CD4-positive, alpha-beta memory T cell (primary cell): ENCODE data around the gene BOD1L1. TPM values are rescaled to one million over a fixed set of nuclear protein-coding genes. Genes with fewer than 3 reads are reported as not detected.

ENCODE experiments used
- CTCF ChIA-PET: fragments of 350-600 bp; sonication (Branson Sonifier 250); formaldehyde crosslinking; loops from one replicate; lab custom pipeline; 2021; ENCODE audit warnings: inconsistent platforms; ENCODE audit not compliant: partially characterized antibody; lab: Charles Lee
- POLR2A ChIA-PET: fragments of 350-600 bp; sonication (Branson Sonifier 250); formaldehyde crosslinking; loops from one replicate; lab custom pipeline; 2021; ENCODE audit not compliant: partially characterized antibody; lab: Charles Lee
- DNase-seq, 5 donors: peaks; one replicate each; pipeline versions ENCODE4 v3.0.0 to v3.0.0-alpha.2; 2020 to 2022; ENCODE audit warnings: mixed read lengths in 1 of 5
- H3K27ac ChIP-seq: one replicate; pipeline ENCODE4 v1.7.0; 2013; ENCODE audit warnings: low read depth, low read length
- H3K27me3 ChIP-seq: 2 replicates; pipeline ENCODE4 v1.7.0; 2013; ENCODE audit warnings: mild to moderate bottlenecking, low read length, moderate library complexity; ENCODE audit not compliant: insufficient read depth
- H3K36me3 ChIP-seq: 2 replicates; pipeline ENCODE4 v1.7.0; 2013; ENCODE audit warnings: mild to moderate bottlenecking, low read length, moderate library complexity; ENCODE audit not compliant: insufficient read depth
- H3K4me1 ChIP-seq: 2 replicates; pipeline ENCODE4 v1.7.0; 2013; ENCODE audit warnings: mild to moderate bottlenecking, low read length, moderate library complexity; ENCODE audit not compliant: insufficient read depth
- H3K4me3 ChIP-seq, 2 donors: one replicate each; pipeline ENCODE4 v1.7.0; 2013; ENCODE audit warnings: low read length in 2 of 2, mild to moderate bottlenecking in 1 of 2
- H3K9me3 ChIP-seq, 2 donors: one replicate each; pipeline ENCODE4 v1.7.0; 2013; ENCODE audit warnings: low read length in 2 of 2, control low read depth in 1 of 2; ENCODE audit not compliant: control insufficient read depth in 1 of 2
- H3K27ac Mint-ChIP-seq, 7 donors: one replicate each; pipeline ENCODE4 v1.8.0; 2020 to 2021; ENCODE audit warnings: mixed read lengths in 7 of 7, mild to moderate bottlenecking in 6 of 7, inconsistent platforms in 3 of 7, moderate library complexity in 3 of 7
- H3K27me3 Mint-ChIP-seq, 2 donors: one replicate each; pipeline ENCODE4 v1.8.0; 2020 to 2021; ENCODE audit warnings: mixed read lengths in 2 of 2
- H3K36me3 Mint-ChIP-seq, 2 donors: one replicate each; pipeline ENCODE4 v1.8.0; 2020 to 2021; ENCODE audit warnings: mixed read lengths in 2 of 2, inconsistent platforms in 1 of 2, mild to moderate bottlenecking in 1 of 2
- H3K4me1 Mint-ChIP-seq, 4 donors: one replicate each; pipeline ENCODE4 v1.8.0; 2020 to 2021; ENCODE audit warnings: mixed read lengths in 4 of 4, mild to moderate bottlenecking in 1 of 4
- H3K4me3 Mint-ChIP-seq, 8 donors: one replicate each; pipeline ENCODE4 v1.8.0; 2020 to 2021; ENCODE audit warnings: mixed read lengths in 8 of 8, mild to moderate bottlenecking in 7 of 8, moderate library complexity in 6 of 8, inconsistent platforms in 3 of 8
- H3K9me3 Mint-ChIP-seq, 8 donors: one replicate each; pipeline ENCODE4 v1.8.0; 2020 to 2021; ENCODE audit warnings: mixed read lengths in 8 of 8, mild to moderate bottlenecking in 5 of 8, inconsistent platforms in 3 of 8, moderate library complexity in 1 of 8
- intact Hi-C: fragments of 100-400 bp; cut with micrococcal nuclease; formaldehyde crosslinking; loops from one replicate; pipeline ENCODE4 v1.15.1; 2023
- polyA plus RNA-seq, 2 donors: library from polyadenylated mRNA; unstranded; fragments of 300-500 nt; fragmentation: Illumina TruSeq; gene quantifications; one replicate each; pipeline ENCODE4 v1.2.3, GENCODE V29; 2021
- total RNA-seq, 2 experiments: library from RNA; stranded (reverse); gene quantifications; one replicate each; pipeline ENCODE4 v1.2.3, GENCODE V29; 2021

Gene BOD1L1
- total and polyA plus RNA-seq, 4 experiments from 2014 or later = 0.86 to 72.3 (median 37.3) TPM

DNA sequence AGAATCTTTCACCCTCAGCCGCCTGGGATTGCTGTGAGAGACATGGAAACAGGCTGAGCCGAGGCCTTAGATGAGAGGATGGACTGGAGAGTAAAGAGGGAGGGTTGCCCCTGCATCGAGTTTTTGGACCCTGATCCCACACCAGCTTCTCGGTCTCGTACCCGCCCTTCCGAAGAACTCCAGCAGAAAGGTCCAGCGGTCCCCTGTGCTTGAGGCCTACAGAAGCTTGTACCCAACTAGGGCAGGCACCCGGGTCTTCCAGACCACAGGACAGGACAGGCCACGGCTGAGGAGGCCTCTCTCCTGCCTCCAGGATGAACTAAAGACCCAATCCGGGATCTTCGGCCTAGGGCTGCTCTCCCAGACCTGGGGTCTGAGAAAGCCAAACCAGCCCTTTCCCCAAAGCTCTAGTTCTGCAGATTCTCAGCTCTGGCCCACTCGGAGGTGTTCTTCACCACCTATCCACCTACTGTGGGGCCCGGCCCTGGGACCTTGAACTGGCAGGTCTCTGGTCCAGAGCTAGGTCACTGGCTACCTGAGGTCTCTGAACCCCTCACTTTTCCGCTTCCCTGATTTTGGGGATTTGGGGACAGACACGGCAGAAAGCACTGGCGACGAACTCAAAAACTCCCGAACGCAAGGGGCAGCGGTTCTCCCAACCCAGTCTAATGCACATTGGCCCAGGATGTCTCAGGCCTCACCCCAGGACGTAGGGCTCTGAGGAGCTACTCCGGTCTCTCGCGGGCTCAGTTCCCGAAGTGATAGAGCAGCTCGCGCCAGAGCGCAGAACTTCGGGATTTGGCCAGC lies 84.3 kb downstream of the BOD1L1 start:
- H3K36me3 Mint-ChIP-seq = peaks cover 2 to 4% of the 10 kb centered on the region in 2 donors
- H3K27ac ChIP-seq = no peak overlapping the region
- H3K4me1 ChIP-seq = peaks cover 77% of the 10 kb centered on the region
- H3K9me3 ChIP-seq = no peaks in the 10 kb centered on the region
- peaks cover 0 to 31% (median 21%) of the 10 kb centered on the region in 8 donors for H3K9me3 Mint-ChIP-seq
- intact Hi-C loops = no loop called here
- DNase-seq = no peak
- H3K27me3 Mint-ChIP-seq = peaks cover 54 to 59% of the 10 kb centered on the region in 2 donors
- H3K27ac Mint-ChIP-seq = peak overlapping the region in 3 of 7 donors; percentile 70 to 85 (median 77)
- peaks cover 65% of the 10 kb centered on the region for H3K27me3 ChIP-seq
- ChIA-PET CTCF (no interaction called here), POLR2A (no interaction called here)
- no peak overlapping the region for H3K4me3 ChIP-seq
- peaks cover 17 to 68% (median 41%) of the 10 kb centered on the region in 4 donors for H3K4me1 Mint-ChIP-seq
- peak overlapping the region; percentile 53 to 74 (median 63) for H3K4me3 Mint-ChIP-seq
- H3K36me3 ChIP-seq = no peaks in the 10 kb centered on the region

GRCh38 chr4:13542577-13543031 lies 84.9 kb downstream of the BOD1L1 start:
- CTCF ChIA-PET = interaction anchor here (0.6 to 1.3 kb wide), 4 partner anchors 10 to 813 kb away, joined by 3 read pairs; no protein-coding TSS in a partner anchor
- peaks cover 0 to 33% (median 23%) of the 10 kb centered on the region in 8 donors for H3K9me3 Mint-ChIP-seq
- no peak for DNase-seq

DNA sequence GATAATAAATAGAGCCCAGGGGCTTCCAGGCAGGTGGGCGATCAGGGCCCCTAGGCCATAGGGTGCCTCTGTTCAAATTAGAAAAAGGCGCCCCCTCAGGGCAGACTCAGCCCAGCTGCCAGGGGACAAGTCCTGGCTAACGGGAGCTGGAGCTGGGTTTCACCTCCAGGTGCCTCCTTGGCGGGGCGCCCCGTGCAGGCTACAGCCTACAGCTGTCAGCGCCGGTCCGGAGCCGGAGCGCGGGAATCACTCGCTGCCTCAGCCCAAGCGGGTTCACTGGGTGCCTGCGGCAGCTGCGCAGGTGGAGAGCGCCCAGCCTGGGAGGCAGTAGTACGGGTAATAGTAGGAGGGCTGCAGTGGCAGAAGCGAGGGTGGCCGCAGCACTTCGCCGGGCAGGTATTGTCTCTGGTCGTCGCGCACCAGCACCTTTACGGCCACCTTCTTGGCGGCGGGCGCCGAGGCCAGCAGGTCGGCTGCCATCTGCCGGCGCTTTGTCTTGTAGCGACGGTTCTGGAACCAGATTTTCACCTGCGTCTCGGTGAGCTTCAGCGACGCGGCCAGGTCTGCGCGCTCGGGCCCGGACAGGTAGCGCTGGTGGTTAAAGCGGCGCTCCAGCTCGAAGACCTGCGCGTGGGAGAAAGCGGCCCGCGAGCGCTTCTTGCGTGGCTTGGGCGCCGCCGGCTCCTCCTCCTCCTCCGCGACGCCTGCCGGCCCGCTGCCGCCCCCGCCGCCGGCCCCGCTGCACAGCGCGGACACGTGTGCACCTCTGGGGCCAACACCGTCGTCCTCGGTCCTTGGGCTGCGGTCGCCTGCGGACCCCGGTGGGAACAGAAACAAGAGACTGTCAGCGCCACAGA lies 85.6 kb downstream of the BOD1L1 start:
- Mint-ChIP-seq H3K4me1 (peaks cover 18 to 69% (median 40%) of the 10 kb centered on the region in 4 donors), H3K36me3 (peaks cover 2 to 3% of the 10 kb centered on the region in 2 donors), H3K4me3 (peak overlapping the region; percentile 41 to 74 (median 55)), H3K9me3 (peaks cover 0 to 34% (median 26%) of the 10 kb centered on the region in 8 donors), H3K27ac (peak overlapping the region in 1 of 7 donors; percentile 77), H3K27me3 (peaks cover 62 to 66% of the 10 kb centered on the region in 2 donors)
- Histone ChIP-seq H3K4me3 (no peak overlapping the region), H3K36me3 (no peaks in the 10 kb centered on the region), H3K9me3 (no peaks in the 10 kb centered on the region), H3K4me1 (peaks cover 67% of the 10 kb centered on the region), H3K27ac (no peak overlapping the region), H3K27me3 (peaks cover 77% of the 10 kb centered on the region)
- CTCF ChIA-PET = interaction anchor here (0.6 to 2.2 kb wide), 5 partner anchors 10 to 812 kb away, joined by 3 to 4 read pairs (median 3); no protein-coding TSS in a partner anchor
- POLR2A ChIA-PET = no interaction called here
- DNase-seq = no peak
- intact Hi-C loops = no loop called here

More at GRCh38 chr4:13542577-13543031, 84.9 kb downstream of the BOD1L1 start:
- peak overlapping the region in 2 of 7 donors; percentile 55 to 77 for H3K27ac Mint-ChIP-seq
- Histone ChIP-seq H3K9me3 (no peaks in the 10 kb centered on the region), H3K36me3 (no peaks in the 10 kb centered on the region), H3K27me3 (peaks cover 71% of the 10 kb centered on the region), H3K4me1 (peaks cover 74% of the 10 kb centered on the region), H3K27ac (no peak overlapping the region), H3K4me3 (no peak overlapping the region)
- H3K4me1 Mint-ChIP-seq = peaks cover 17 to 70% (median 42%) of the 10 kb centered on the region in 4 donors
- peak overlapping the region; percentile 53 to 74 (median 60) for H3K4me3 Mint-ChIP-seq
- H3K27me3 Mint-ChIP-seq = peaks cover 59 to 63% of the 10 kb centered on the region in 2 donors
- POLR2A ChIA-PET = no interaction called here
- intact Hi-C loops = no loop called here
- peaks cover 2 to 4% of the 10 kb centered on the region in 2 donors for H3K36me3 Mint-ChIP-seq

- peaks cover 13 to 69% (median 34%) of the 10 kb centered on the region in 4 donors for H3K4me1 Mint-ChIP-seq
- ChIA-PET CTCF (interaction anchor here (1.3 to 2.2 kb wide), 3 partner anchors 7 to 811 kb away, joined by 3 to 4 read pairs (median 4); no protein-coding TSS in a partner anchor), POLR2A (no interaction called here)
- peaks cover 2 to 34% (median 27%) of the 10 kb centered on the region in 8 donors for H3K9me3 Mint-ChIP-seq
- H3K9me3 ChIP-seq = no peaks in the 10 kb centered on the region
- H3K36me3 Mint-ChIP-seq = peaks cover 0 to 6% of the 10 kb centered on the region in 2 donors
- peaks cover 76% of the 10 kb centered on the region for H3K27me3 ChIP-seq
- no peak for DNase-seq
- no peaks in the 10 kb centered on the region for H3K36me3 ChIP-seq
- peak overlapping the region in 3 of 7 donors; percentile 24 to 57 (median 35) for H3K27ac Mint-ChIP-seq
- peak overlapping the region in 6 of 8 donors; percentile 29 to 79 (median 57) for H3K4me3 Mint-ChIP-seq
- peaks cover 62 to 66% of the 10 kb centered on the region in 2 donors for H3K27me3 Mint-ChIP-seq
- peaks cover 61% of the 10 kb centered on the region for H3K4me1 ChIP-seq
- H3K4me3 ChIP-seq = no peak overlapping the region
- no peak overlapping the region for H3K27ac ChIP-seq
- intact Hi-C loops = no loop called here
Observed at GRCh38 chr4:13541176-13541604, 86.3 kb downstream of the BOD1L1 start.

DNA sequence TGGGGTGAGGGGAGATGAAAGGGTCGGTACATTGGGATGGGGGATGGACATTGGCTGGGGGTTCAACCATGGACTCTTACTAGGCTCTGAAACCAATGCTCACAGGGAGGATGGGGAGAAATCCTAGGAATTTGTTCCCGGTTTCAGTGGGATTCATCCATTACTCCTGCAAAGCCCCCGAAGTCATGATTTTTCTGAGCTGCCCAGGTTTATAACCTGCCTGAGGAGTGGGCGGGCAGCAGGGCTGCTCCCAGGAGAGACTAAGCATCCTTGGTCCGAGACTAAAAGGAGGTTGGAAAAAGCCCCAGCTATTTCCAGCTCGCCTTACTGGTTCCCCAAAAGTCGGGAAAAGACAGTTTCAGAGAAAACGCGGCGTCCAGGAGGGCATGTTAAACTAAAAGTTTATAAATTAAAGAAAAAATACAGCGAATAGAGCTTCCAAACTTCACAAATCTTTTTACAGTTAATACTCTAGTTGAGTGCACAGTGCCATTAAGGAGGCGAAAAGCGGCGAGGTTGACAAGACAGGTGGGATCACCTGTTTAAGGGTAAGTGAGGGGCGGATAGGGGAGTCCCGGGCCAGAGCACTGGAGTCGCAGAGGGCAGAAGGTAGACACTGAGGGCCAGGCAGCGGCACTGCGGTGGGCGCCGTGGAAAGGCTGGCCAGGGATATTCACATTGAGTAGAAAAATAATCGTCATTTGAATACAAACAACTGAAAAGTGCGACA lies 86.9 kb downstream of the BOD1L1 start:
- Mint-ChIP-seq H3K27ac (peak overlapping the region in 3 of 7 donors; percentile 24 to 57 (median 35)), H3K27me3 (peaks cover 65 to 66% of the 10 kb centered on the region in 2 donors), H3K9me3 (peaks cover 2 to 37% (median 27%) of the 10 kb centered on the region in 8 donors), H3K36me3 (peaks cover 0 to 6% of the 10 kb centered on the region in 2 donors), H3K4me3 (peak overlapping the region in 7 of 8 donors; percentile 5 to 79 (median 63)), H3K4me1 (peaks cover 13 to 65% (median 33%) of the 10 kb centered on the region in 4 donors)
- H3K36me3 ChIP-seq = no peaks in the 10 kb centered on the region
- DNase-seq = no peak
- peaks cover 61% of the 10 kb centered on the region for H3K4me1 ChIP-seq
- CTCF ChIA-PET = interaction anchor here (1.3 to 2.2 kb wide), 2 partner anchors 8 to 21 kb away, joined by 4 read pairs; no protein-coding TSS in a partner anchor
- no peaks in the 10 kb centered on the region for H3K9me3 ChIP-seq
- intact Hi-C loops = no loop called here
- H3K4me3 ChIP-seq = no peak overlapping the region
- H3K27ac ChIP-seq = no peak overlapping the region
- H3K27me3 ChIP-seq = peaks cover 73% of the 10 kb centered on the region
- POLR2A ChIA-PET = no interaction called here
